ENCODE data around the gene SEC14L5.
"Not testable (repeated sequence)": the region's sequence is repeated elsewhere in the genome, so short reads cannot be mapped to it uniquely, and the experiment has no call there.

SEC14L5 gene

DNA sequence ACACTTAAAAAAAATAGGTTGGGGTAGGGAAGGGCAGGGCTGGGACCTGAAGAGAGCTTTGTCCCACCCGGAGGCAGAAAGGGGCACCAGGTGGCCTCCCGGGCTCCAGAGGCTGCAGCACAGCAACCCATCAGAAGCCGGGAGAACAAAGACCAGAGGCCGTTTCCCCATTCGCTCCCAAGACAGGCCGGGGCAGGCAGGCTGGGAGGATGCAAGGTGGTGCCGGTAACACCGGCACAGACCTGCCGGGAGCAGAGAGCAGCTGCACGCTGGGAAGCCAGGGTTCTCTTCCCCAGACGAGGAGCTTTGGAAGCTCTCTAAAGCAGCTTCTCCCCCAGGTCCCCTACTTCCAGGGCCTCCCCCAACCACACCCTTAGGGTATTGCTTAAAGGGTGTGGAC, 26.7 kb upstream of the SEC14L5 start:
- DNase-seq (ENCODE audit: low read depth) = no peak

GRCh38 chr16:4933433-4933832, 24.7 kb upstream of the SEC14L5 start:
- DNase-seq (ENCODE audit: low read depth) = no peak

GRCh38 chr16:4933871-4934395, 24.2 kb upstream of the SEC14L5 start:
- no peak for DNase-seq (ENCODE audit: low read depth)

- no peak for DNase-seq (ENCODE audit: low read depth)
Observed at GRCh38 chr16:4934591-4934990, 23.5 kb upstream of the SEC14L5 start.

GRCh38 chr16:4935241-4935855, 22.8 kb upstream of the SEC14L5 start:
- DNase-seq (ENCODE audit: low read depth) = no peak

DNA sequence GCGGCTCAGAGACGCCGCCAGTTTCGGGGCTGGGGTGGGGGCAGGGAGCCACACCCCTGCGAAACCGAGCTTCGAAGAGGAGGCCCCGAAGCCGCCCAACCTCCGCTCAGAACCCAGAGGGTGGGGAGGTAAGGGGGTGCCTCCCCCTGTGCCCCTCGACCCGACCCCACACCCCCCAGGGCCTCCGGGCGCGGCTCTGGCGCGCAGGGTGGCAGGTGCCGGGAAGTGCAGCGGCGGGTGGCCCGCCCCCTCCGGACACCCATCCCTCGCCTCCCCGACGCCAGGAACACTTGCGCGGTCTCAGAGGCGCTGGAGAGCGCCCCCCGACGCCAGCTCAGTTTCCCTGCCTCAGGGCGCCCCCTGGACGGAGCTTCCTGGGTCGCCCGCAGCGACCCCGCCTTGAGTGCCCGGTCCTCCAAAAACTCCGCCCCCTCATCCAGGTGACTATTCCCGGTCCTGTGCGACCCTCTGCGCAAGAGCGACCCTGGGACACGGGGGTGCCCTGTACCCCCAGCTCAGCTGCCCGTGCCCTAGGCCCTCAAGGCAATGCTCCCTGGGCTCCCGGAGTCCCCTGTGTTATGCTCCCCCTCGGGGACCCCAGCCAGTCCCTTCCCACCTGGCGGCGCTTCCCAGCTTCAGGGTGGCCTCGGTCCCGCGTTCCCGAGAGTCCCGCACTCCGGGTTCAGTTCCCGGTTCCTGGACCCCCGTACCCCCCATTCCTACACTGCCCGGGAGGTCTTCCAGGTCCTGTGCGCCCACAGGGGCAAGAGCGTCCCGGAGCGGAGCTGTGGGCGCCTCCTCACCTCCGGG, 21.7 kb upstream of the SEC14L5 start:
- no peak for DNase-seq (ENCODE audit: low read depth)

DNA sequence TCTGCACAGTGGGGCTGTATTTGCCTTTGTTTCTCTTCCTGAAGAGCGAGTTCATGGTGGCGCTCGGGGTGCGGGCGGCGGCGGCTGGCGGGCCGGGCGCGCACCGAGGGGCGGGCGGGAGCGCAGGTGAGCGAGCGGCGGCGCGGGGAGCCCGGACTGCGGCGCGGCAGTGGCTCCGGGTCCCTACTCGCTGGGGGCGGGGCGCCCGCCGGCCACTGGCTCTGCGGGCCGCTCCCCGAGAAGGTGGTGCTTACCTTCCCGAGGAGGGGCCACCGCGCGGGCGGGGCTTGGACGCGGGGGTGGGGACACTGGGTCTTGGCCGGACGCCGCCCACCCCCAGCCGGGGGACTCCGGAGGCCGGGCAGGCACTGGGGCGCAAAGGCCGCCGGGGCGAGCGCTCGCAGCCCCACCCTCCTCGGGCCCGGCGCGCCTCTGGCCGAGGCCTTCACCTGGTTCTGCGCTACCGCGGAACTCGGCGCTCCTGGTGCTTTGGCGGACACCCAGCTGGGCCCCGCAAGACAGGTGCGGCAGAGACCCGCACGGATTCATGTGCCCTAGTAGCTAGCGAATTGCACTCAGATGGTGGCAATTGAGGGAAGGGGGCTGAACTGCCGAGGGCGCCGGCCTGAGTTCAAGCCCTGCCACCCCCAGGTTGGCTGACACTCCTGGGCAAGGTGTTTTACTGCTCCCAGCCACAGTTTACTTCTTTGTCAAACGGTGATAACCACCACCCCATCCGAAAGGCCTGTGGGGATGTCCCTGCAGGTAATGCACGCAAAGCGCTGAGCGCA, 20.9 kb upstream of the SEC14L5 start, which contains the start of gene PPL:
Gene PPL (minus strand): TSS at position 158 of the 791 bp plus-strand sequence. CDS start 103 bp downstream, at position 55.
- DNase-seq (ENCODE audit: low read depth) = no peak

GRCh38 chr16:4937782-4938682, 20.1 kb upstream of the SEC14L5 start:
- no peak for DNase-seq (ENCODE audit: low read depth)

DNA sequence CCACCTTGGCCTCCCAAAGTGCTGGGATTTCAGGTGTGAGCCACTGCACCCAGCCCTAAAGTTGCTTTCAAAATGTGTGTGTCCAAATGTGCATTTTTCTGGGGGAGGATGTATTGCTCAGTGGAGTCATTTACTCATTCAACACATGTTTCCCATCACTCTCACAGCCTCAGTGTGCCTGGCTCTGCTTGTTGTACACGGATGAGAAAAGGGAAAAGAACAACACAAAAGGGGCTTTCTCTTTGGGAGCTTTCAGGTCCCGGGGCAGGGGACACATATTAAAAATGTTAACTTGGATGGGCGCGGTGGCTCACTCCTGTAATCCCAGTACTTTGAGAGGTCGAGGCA, 19.5 kb upstream of the SEC14L5 start:
- no peak for DNase-seq (ENCODE audit: low read depth)

DNA sequence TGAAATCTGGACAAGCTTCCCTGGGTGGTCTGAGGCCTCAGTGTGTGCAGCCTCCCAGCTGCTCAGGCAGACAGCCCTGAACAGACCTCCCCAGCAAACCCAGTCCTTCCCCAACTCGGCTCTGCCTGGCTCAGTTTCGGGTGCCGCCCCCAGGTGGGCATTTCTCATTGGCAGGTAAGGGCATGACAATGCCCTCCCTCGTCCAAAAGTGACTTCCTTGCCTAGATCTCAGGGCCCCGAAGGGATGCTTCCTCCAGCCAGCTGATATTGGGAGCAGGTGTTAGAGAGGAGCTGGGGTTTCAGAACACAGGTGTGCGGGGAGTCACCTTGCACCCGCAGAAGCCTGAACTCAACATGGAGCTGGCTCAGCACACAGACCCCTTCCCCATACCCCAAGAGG, 17.4 kb upstream of the SEC14L5 start:
- DNase-seq (ENCODE audit: low read depth) = no peak

DNA sequence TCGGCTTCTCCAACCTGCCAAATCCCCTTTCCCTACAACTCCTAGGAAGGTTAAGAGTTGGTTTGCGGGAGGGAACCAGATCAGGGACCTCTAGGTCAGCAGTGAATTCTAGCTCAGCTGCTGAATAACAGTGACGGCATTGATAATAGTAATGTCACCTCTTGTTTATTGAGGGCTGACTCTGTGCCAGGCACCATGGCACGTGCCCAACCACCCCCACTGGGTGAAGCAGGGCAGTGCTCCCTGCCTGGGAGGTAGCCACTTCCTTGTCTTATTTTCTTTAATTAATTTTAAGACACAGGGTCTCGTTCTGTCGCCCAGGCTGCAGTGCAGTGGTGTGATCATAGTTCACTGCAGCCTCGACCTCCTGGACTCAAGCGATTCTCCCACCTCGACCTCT, 15.6 kb upstream of the SEC14L5 start:
- no peak for DNase-seq (ENCODE audit: low read depth)

DNA sequence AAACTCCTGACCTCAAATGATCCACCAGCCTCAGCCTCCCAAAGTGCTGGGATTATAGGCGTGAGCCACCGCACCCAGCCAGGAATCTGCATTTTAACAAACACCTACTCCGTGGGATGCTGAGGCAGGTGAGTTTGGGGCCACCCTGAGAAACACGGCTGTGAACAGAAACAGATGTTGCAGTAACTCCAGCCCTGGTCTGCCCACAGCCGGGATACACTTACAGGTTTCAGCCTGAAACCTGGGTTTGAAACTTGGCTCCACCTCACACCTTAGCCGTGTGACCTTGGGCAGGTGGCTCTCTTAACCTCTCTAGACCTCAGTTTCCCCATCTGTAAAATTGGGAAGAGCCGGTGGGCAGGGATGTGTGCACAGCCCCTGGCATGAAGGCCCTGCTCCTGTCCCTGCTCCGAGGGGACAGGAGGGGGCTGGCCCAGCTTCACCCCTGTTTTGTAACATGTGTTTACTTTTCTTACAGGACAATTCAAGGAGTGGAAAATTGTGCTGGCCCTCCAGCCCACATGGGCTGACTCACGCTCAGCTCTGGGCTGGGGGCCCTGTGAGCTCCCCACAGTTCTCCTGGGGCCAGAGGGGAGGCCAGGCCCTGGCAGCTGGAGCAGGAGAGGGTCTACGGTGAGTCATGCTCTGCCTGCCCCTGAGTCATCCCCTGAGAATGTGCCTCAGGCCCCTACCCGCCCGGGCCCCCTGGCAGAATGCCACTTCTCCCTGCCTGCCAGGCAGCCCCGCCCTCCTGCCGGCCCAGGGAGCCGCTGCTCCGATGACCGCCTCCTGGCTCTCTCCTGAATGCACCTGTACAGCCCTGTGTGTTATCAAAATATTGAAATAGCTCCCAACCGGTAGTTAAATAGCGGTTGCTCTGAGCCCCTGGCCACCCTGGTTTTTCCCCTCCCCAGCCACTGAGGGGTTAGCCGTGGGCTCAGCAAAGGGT, 13.5 kb upstream of the SEC14L5 start:
- no peak for DNase-seq (ENCODE audit: low read depth)

GRCh38 chr16:4945560-4946502, 12.3 kb upstream of the SEC14L5 start:
- no peak for DNase-seq (ENCODE audit: low read depth)

- DNase-seq (ENCODE audit: low read depth) = no peak
Observed at GRCh38 chr16:4946917-4947316, 11.2 kb upstream of the SEC14L5 start.

DNA sequence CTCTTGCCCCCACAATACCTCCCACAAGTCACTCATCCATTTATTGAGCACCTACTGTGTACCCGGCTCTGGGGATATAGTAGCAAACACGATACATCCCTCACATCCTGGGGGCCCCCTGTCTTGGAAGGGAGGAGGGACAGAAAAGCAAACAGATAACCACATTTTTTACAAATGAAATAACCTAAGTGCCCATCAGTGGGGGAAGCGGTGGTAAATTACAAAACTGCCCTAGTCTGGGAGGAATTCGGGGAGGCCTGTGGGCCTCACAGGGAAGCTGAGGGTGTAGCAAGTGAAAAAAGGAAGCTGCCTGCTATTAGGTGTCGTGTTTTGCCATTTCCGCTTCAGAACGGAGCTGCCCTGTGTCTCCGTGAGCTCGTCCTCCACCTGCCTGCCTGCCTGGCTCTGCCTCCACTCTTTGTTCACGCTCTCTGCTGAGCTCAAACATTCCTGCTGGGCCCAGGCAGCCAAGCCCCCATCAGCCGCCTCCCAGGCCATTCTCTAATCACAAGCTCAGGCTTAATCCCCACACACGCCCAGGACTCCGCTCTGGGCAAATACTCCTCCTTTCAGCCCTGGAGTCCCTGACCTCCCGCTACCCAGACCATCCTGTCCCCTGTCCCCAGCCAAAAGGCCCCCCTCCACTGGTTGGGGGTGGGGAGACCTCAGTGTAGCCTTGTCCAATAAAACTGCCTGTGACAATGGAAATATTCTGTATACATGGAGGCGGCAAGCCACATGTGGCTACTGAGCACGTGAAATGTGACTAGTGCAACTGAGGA, 10.2 kb upstream of the SEC14L5 start:
- no peak for DNase-seq (ENCODE audit: low read depth)

GRCh38 chr16:4948903-4949766, 9.0 kb upstream of the SEC14L5 start:
- DNase-seq (ENCODE audit: low read depth) = no peak

GRCh38 chr16:4949986-4950385, 8.1 kb upstream of the SEC14L5 start:
- DNase-seq (ENCODE audit: low read depth) = no peak

DNA sequence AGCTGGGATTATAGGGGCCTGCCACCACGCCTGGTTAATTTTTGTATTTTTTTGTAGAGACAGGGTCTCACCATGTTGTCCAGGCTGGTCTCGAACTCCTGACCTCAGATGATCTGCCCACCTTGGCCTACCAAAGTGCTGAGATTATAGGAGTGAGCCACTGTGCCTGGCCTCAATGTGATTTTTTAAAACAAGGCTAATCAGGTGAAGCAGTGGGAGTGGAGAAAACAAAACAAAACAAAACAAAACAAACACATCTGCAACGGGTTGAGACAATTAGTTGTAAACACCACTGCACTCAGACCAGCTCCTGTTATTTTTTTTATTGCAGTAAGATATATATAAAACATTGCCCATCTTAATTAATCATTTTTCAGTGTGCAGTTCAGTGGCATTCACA, 6.5 kb upstream of the SEC14L5 start:
- DNase-seq (ENCODE audit: low read depth) = not testable (repeated sequence)
